A673 (cell line): ENCODE results near the gene BCR. TPM values are rescaled to one million over a fixed set of nuclear protein-coding genes. Genes with fewer than 3 reads are reported as not detected.
"Not testable (repeated sequence)": the region's sequence is repeated elsewhere in the genome, so short reads cannot be mapped to it uniquely, and the experiment has no call there.

Experiments
- BruUV-seq: library from RNA; stranded (reverse); fragments of 400-500 nt; replicated peaks from 2 replicates; lab custom pipeline; 2021; lab: Mats Ljungman, UMichigan
- CTCF ChIA-PET: fragments of 300-600 bp; sonication (Branson Sonifier 250); formaldehyde crosslinking; loops from one replicate; lab custom pipeline; 2022; ENCODE audit warnings: antibody characterized with exemption; lab: Charles Lee
- POLR2A ChIA-PET: fragments of 300-600 bp; sonication (Branson Sonifier 250); formaldehyde crosslinking; loops from one replicate; lab custom pipeline; 2022; ENCODE audit warnings: antibody characterized with exemption; ENCODE audit not compliant: low non-redundant PET; lab: Charles Lee
- DNase-seq: peaks from one replicate; pipeline ENCODE4 v3.0.0-alpha.2; 2015; ENCODE audit warnings: low spot score
- H3K27ac ChIP-seq: fragments of 200-600 bp; sonication (generic); 2 replicates; pipeline ENCODE4 v1.5.1; 2016; ENCODE audit warnings: mixed run types, low read depth, mild to moderate bottlenecking, mixed read lengths, antibody characterized with exemption, low read length; ENCODE audit not compliant: poor library complexity, severe bottlenecking
- H3K27me3 ChIP-seq: fragments of 200-600 bp; sonication (generic); replicated peaks from 2 replicates; pipeline ENCODE4 v1.6.1; 2017; ENCODE audit warnings: mixed run types, low read depth, mild to moderate bottlenecking, mixed read lengths, antibody characterized with exemption, low read length; ENCODE audit not compliant: insufficient read depth, poor library complexity
- H3K36me3 ChIP-seq: fragments of 200-600 bp; sonication (generic); 2 replicates; pipeline ENCODE4 v1.6.1; 2016; ENCODE audit warnings: mixed run types, mild to moderate bottlenecking, mixed read lengths, antibody characterized with exemption, low read length; ENCODE audit not compliant: insufficient read depth, poor library complexity, severe bottlenecking
- H3K4me1 ChIP-seq: fragments of 200-600 bp; sonication (generic); 2 replicates; pipeline ENCODE4 v1.6.1; 2017; ENCODE audit warnings: mixed run types, mild to moderate bottlenecking, mixed read lengths, antibody characterized with exemption, low read length; ENCODE audit not compliant: insufficient read depth, poor library complexity, severe bottlenecking
- H3K4me3 ChIP-seq: fragments of 200-600 bp; sonication (generic); 2 replicates; pipeline ENCODE4 v1.5.1; 2016; ENCODE audit warnings: low read depth, mixed run types, mild to moderate bottlenecking, mixed read lengths, low read length; ENCODE audit not compliant: poor library complexity, severe bottlenecking
- H3K9me3 ChIP-seq: fragments of 200-600 bp; sonication (generic); 2 replicates; pipeline ENCODE4 v1.6.1; 2016; ENCODE audit warnings: mixed run types, low read depth, mild to moderate bottlenecking, mixed read lengths, antibody characterized with exemption, low read length; ENCODE audit not compliant: poor library complexity, severe bottlenecking
- EZH2 ChIP-seq: fragments of 200-600 bp; sonication (generic); IDR thresholded peaks from 2 replicates; pipeline ENCODE4 v1.6.1; 2017; ENCODE audit warnings: borderline replicate concordance, low read depth, mild to moderate bottlenecking, mixed read lengths, antibody characterized with exemption, low read length; ENCODE audit not compliant: poor library complexity, severe bottlenecking
- intact Hi-C: fragments of 100-400 bp; cut with micrococcal nuclease; formaldehyde crosslinking; loops from one replicate; pipeline ENCODE4 v1.10.0; 2022; ENCODE audit not compliant: unreplicated experiment
- total RNA-seq: library from RNA; stranded (reverse); gene quantifications from 2 replicates; pipeline ENCODE4 v1.2.3, GENCODE V29; 2021
- TF ChIP-seq, protein P1 (sequence below): fragments of 300-800, 200-600 bp; sonication (generic); conservative IDR thresholded peaks from 2 replicates; pipeline ENCODE4 v1.5.1; 2017; ENCODE audit warnings: low read depth, mild to moderate bottlenecking, antibody characterized with exemption, low read length, moderate library complexity, mixed read lengths

Gene BCR
- total RNA-seq, 1 experiment from 2014 or later = 63.1 TPM

DNA sequence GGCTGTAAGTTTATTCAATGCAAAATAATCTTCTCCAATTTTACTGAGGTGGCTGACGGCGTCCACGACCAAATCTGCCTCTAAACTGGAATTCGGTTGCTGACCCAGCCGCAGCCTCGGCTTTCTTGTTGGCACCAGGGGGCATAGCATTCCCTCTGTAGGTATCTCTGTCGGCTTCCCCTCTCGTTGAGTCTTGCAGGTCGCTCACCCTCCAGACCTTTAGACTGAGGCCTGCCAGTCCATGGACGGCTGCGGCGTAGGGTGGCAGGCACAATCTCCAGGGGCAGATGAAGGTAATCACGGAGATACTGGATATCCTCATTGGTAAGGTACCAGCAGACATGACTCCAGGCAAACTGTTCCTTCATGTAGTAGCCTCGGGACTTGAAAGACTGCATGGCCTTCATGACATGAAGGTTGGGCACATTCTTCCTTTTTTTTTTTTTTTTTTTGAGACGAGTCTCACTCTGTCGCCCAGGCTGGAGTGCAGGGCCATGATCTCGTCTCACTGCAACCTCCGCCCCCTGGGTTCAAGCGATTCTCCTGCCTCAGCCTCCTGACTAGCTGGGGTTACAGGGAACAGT lies 142.3 kb downstream of the BCR start:
- H3K4me1 ChIP-seq, H3K27me3 ChIP-seq, POLR2A ChIA-PET, DNase-seq, CTCF ChIA-PET, H3K36me3 ChIP-seq, H3K9me3 ChIP-seq, H3K4me3 ChIP-seq, BruUV-seq, H3K27ac ChIP-seq, intact Hi-C loops: not testable (repeated sequence)
- TF ChIP-seq, protein P1, sequence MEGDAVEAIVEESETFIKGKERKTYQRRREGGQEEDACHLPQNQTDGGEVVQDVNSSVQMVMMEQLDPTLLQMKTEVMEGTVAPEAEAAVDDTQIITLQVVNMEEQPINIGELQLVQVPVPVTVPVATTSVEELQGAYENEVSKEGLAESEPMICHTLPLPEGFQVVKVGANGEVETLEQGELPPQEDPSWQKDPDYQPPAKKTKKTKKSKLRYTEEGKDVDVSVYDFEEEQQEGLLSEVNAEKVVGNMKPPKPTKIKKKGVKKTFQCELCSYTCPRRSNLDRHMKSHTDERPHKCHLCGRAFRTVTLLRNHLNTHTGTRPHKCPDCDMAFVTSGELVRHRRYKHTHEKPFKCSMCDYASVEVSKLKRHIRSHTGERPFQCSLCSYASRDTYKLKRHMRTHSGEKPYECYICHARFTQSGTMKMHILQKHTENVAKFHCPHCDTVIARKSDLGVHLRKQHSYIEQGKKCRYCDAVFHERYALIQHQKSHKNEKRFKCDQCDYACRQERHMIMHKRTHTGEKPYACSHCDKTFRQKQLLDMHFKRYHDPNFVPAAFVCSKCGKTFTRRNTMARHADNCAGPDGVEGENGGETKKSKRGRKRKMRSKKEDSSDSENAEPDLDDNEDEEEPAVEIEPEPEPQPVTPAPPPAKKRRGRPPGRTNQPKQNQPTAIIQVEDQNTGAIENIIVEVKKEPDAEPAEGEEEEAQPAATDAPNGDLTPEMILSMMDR = 0 out of 2 replicates have a peak, but pooled peaks have one; percentile 8

GRCh38 chr22:23323960-23324688 lies 143.8 kb downstream of the BCR start:
- POLR2A ChIA-PET, H3K36me3 ChIP-seq, H3K27me3 ChIP-seq, DNase-seq, H3K9me3 ChIP-seq, BruUV-seq, H3K4me3 ChIP-seq, H3K4me1 ChIP-seq, H3K27ac ChIP-seq, intact Hi-C loops: not testable (repeated sequence)
- CTCF ChIA-PET = interaction anchor here (0.7 kb wide), 1 partner anchor 61 kb away, joined by 7 read pairs; no protein-coding TSS in a partner anchor

DNA sequence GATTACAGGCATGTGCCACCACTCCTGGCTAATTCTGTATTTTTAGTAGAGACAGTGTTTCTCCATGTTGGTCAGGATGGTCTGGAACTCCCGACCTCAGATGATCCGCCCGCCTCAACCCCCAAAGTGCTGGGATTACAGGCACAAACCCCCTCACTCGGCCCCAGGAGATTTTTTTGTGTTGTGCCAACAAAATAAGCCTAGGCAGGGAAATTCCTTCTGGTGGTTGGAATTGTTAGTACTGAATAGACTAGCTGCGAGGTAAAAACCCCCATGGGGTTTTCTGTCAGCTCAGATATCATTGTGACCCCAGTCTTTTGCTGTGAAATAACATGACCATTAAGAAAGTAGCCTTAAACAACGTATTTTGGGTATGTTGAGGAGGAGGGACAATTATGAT lies 144.9 kb downstream of the BCR start:
- H3K9me3 ChIP-seq = no peaks in the 10 kb centered on the region
- no peaks in the 10 kb centered on the region for H3K4me1 ChIP-seq
- H3K27ac ChIP-seq = no peak overlapping the region
- no peak for DNase-seq
- no peaks in the 10 kb centered on the region for H3K27me3 ChIP-seq
- BruUV-seq = no TSS peak
- ChIA-PET CTCF (no interaction called here), POLR2A (no interaction called here)
- H3K4me3 ChIP-seq = no peak overlapping the region
- no peaks in the 10 kb centered on the region for H3K36me3 ChIP-seq
- intact Hi-C loops = no loop called here
- TF ChIP-seq EZH2 = no peak
- TF ChIP-seq, protein P1 = no peak

DNA sequence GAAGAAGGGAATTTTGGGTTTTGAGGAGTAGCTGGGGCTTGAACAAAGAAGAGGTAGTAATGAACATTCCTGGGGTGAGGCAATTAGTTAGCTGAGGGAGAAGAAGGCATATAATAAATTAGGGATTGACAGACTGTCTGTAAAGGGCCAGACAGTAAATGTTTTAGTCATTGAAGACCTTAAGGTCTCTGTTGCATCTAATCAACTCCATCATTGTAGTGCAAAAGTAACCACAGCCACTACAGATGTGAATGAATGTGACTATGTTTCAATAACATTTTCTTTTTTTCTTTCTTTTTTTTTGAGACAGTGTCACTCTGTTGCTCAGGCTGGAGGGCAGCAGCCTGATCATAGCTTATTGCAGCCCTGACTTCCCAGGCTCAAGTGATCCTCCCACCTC lies 153.5 kb downstream of the BCR start:
- intact Hi-C loops, DNase-seq, H3K36me3 ChIP-seq, CTCF ChIA-PET, H3K4me1 ChIP-seq, BruUV-seq, POLR2A ChIA-PET, H3K27ac ChIP-seq, H3K9me3 ChIP-seq, H3K27me3 ChIP-seq, H3K4me3 ChIP-seq: not testable (repeated sequence)

GRCh38 chr22:23337672-23338071 lies 157.4 kb downstream of the BCR start:
- CTCF ChIA-PET, POLR2A ChIA-PET, intact Hi-C loops, H3K4me1 ChIP-seq, DNase-seq, H3K4me3 ChIP-seq, H3K9me3 ChIP-seq, H3K27me3 ChIP-seq, H3K27ac ChIP-seq, BruUV-seq, H3K36me3 ChIP-seq: not testable (repeated sequence)
